GM12873 (cell line): ENCODE data around the gene DCST1.

Experiments used
- CTCF ChIP-seq: IDR thresholded peaks from 2 replicates; pipeline ENCODE4 v1.5.1; 2012; ENCODE audit warnings: low read depth, mild to moderate bottlenecking, moderate library complexity, low read length, control low read depth; ENCODE audit not compliant: insufficient read depth; ENCODE audit errors: missing control alignments

Gene DCST1

DNA sequence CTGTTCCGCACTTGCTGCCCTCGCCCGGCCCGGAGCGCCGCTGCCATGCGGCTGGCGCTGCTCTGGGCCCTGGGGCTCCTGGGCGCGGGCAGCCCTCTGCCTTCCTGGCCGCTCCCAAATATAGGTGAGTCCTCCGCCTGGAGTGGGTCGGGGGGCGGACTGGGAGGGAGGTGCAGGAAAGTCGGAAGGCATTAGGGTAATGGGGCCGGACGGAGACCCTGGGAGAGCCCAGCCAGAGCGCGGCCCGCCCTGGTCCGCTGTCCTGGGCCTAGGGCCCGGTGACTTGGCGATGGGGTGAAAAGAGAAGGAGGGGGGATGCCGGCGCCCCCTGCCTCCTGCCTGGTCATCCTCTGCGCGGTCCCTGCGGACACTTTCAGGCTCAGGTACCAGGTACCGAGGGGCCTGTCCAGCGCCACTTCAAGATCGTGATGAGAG, 17.7 kb downstream of the DCST1 start:
- no peak for TF ChIP-seq CTCF

DNA sequence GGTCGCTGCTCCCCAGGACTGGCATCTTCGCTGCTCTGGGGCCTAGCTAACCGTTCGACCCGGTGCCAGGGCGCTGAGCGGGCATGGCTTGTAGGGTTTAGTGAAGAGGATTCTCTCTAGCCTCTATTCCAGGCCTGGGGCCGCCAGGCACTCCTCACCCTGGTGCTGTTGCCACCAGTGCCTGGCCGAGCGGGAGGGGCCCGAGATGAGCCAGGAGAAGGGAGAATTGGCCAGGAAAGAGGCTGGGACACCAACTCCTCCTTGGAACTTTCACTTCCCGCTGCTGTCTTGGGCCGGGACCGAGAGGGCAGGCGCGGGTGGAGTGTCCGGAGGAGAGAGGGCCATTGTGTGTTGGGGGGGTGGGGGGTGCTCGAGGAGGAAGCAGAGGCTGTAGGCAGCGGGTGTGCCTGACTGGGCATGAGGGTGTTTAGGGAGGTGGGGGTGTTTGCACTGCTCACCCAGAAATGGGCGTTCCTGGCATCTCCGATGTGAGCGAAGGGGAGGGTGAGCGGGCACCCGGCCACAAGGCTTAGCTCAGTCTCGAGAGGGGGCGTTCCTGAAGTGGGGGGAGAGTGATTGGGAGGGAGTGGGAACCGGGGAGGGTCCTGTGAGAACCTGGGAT, 18.3 kb downstream of the DCST1 start:
- no peak for TF ChIP-seq CTCF

- TF ChIP-seq CTCF: peak; percentile 55
These were observed 19.1 kb downstream of the DCST1 start for GRCh38 chr1:155052439-155053395.

- no peak for TF ChIP-seq CTCF
These were observed 20.0 kb downstream of the DCST1 start for GRCh38 chr1:155053531-155054105.

GRCh38 chr1:155057104-155057503, 23.5 kb downstream of the DCST1 start:
- no peak for TF ChIP-seq CTCF

- no peak for TF ChIP-seq CTCF
These were observed 24.2 kb downstream of the DCST1 start for GRCh38 chr1:155057788-155058211.

GRCh38 chr1:155060736-155061135, 27.1 kb downstream of the DCST1 start:
- no peak for TF ChIP-seq CTCF
